A673 (cell line): Measurements from ENCODE around the gene TMEM147. TPM values are rescaled to one million over a fixed set of nuclear protein-coding genes. Genes with fewer than 3 reads are reported as not detected.

Source experiments
- BruUV-seq: library from RNA; stranded (reverse); fragments of 400-500 nt; replicated peaks from 2 replicates; lab custom pipeline; 2021; lab: Mats Ljungman, UMichigan
- CTCF ChIA-PET: fragments of 300-600 bp; sonication (Branson Sonifier 250); formaldehyde crosslinking; loops from one replicate; lab custom pipeline; 2022; ENCODE audit warnings: antibody characterized with exemption; lab: Charles Lee
- POLR2A ChIA-PET: fragments of 300-600 bp; sonication (Branson Sonifier 250); formaldehyde crosslinking; loops from one replicate; lab custom pipeline; 2022; ENCODE audit warnings: antibody characterized with exemption; ENCODE audit not compliant: low non-redundant PET; lab: Charles Lee
- DNase-seq: peaks from one replicate; pipeline ENCODE4 v3.0.0-alpha.2; 2015; ENCODE audit warnings: low spot score
- H3K27ac ChIP-seq: fragments of 200-600 bp; sonication (generic); 2 replicates; pipeline ENCODE4 v1.5.1; 2016; ENCODE audit warnings: mixed run types, low read depth, mild to moderate bottlenecking, mixed read lengths, antibody characterized with exemption, low read length; ENCODE audit not compliant: poor library complexity, severe bottlenecking
- H3K27me3 ChIP-seq: fragments of 200-600 bp; sonication (generic); replicated peaks from 2 replicates; pipeline ENCODE4 v1.6.1; 2017; ENCODE audit warnings: mixed run types, low read depth, mild to moderate bottlenecking, mixed read lengths, antibody characterized with exemption, low read length; ENCODE audit not compliant: insufficient read depth, poor library complexity
- H3K36me3 ChIP-seq: fragments of 200-600 bp; sonication (generic); 2 replicates; pipeline ENCODE4 v1.6.1; 2016; ENCODE audit warnings: mixed run types, mild to moderate bottlenecking, mixed read lengths, antibody characterized with exemption, low read length; ENCODE audit not compliant: insufficient read depth, poor library complexity, severe bottlenecking
- H3K4me1 ChIP-seq: fragments of 200-600 bp; sonication (generic); 2 replicates; pipeline ENCODE4 v1.6.1; 2017; ENCODE audit warnings: mixed run types, mild to moderate bottlenecking, mixed read lengths, antibody characterized with exemption, low read length; ENCODE audit not compliant: insufficient read depth, poor library complexity, severe bottlenecking
- H3K4me3 ChIP-seq: fragments of 200-600 bp; sonication (generic); 2 replicates; pipeline ENCODE4 v1.5.1; 2016; ENCODE audit warnings: low read depth, mixed run types, mild to moderate bottlenecking, mixed read lengths, low read length; ENCODE audit not compliant: poor library complexity, severe bottlenecking
- H3K9me3 ChIP-seq: fragments of 200-600 bp; sonication (generic); 2 replicates; pipeline ENCODE4 v1.6.1; 2016; ENCODE audit warnings: mixed run types, low read depth, mild to moderate bottlenecking, mixed read lengths, antibody characterized with exemption, low read length; ENCODE audit not compliant: poor library complexity, severe bottlenecking
- CTCF ChIP-seq: fragments of 300-800, 200-600 bp; sonication (generic); conservative IDR thresholded peaks from 2 replicates; pipeline ENCODE4 v1.5.1; 2017; ENCODE audit warnings: low read depth, mild to moderate bottlenecking, antibody characterized with exemption, low read length, moderate library complexity, mixed read lengths
- EZH2 ChIP-seq: fragments of 200-600 bp; sonication (generic); IDR thresholded peaks from 2 replicates; pipeline ENCODE4 v1.6.1; 2017; ENCODE audit warnings: borderline replicate concordance, low read depth, mild to moderate bottlenecking, mixed read lengths, antibody characterized with exemption, low read length; ENCODE audit not compliant: poor library complexity, severe bottlenecking
- intact Hi-C: fragments of 100-400 bp; cut with micrococcal nuclease; formaldehyde crosslinking; loops from one replicate; pipeline ENCODE4 v1.10.0; 2022; ENCODE audit not compliant: unreplicated experiment
- total RNA-seq: library from RNA; stranded (reverse); gene quantifications from 2 replicates; pipeline ENCODE4 v1.2.3, GENCODE V29; 2021

The TMEM147 gene
- total RNA-seq, 1 experiment from 2014 or later = 115 TPM

GRCh38 chr19:35557539-35558399, 12.3 kb downstream of the TMEM147 start:
- Histone ChIP-seq H3K4me3 (peak overlapping the region; percentile 47), H3K27ac (no peak overlapping the region), H3K4me1 (no peaks in the 10 kb centered on the region), H3K36me3 (no peaks in the 10 kb centered on the region), H3K9me3 (no peaks in the 10 kb centered on the region), H3K27me3 (peaks cover 18% of the 10 kb centered on the region)
- ChIA-PET CTCF (interaction anchor here (0.5 to 0.6 kb wide), 4 partner anchors 10 to 490 kb away, joined by 3 to 4 read pairs (median 3); no protein-coding TSS in a partner anchor), POLR2A (interaction anchor here (0.7 kb wide), 1 partner anchor 118 kb away, joined by 8 read pairs; no protein-coding TSS in a partner anchor)
- intact Hi-C loops = no loop called here
- TF ChIP-seq EZH2 (no peak), CTCF (peak; percentile 31; the same call in 1 of the 2 replicates)
- peak; percentile 83 for DNase-seq
- no TSS peak for BruUV-seq

GRCh38 chr19:35558400-35559280, 13.2 kb downstream of the TMEM147 start:
- POLR2A ChIA-PET = interaction anchor here (0.7 kb wide), 1 partner anchor 118 kb away, joined by 8 read pairs; no protein-coding TSS in a partner anchor

More at GRCh38 chr19:35558400-35559280, 13.2 kb downstream of the TMEM147 start:
- Histone ChIP-seq H3K27me3 (peaks cover 22% of the 10 kb centered on the region), H3K27ac (no peak overlapping the region), H3K4me1 (no peaks in the 10 kb centered on the region), H3K36me3 (no peaks in the 10 kb centered on the region), H3K9me3 (no peaks in the 10 kb centered on the region), H3K4me3 (peak overlapping the region; percentile 47)
- intact Hi-C loops = no loop called here
- CTCF ChIA-PET = interaction anchor here (0.6 kb wide), 2 partner anchors 181 to 491 kb away, joined by 3 to 4 read pairs; no protein-coding TSS in a partner anchor
- TF ChIP-seq EZH2 (no peak), CTCF (no peak)
- no TSS peak for BruUV-seq
- no peak for DNase-seq
